ENCODE results near the gene KCNJ5.

- no peak for TF ChIP-seq CTCF (IDR thresholded peaks at IDR 0.05)
- no peak for TF ChIP-seq POLR2A (IDR thresholded peaks at IDR 0.05)
These were observed 66.0 kb downstream of the KCNJ5 start for GRCh38 chr11:128957202-128957482.
